Activated CD8-positive, alpha-beta memory T cell treated with anti-CD3 and anti-CD28 coated beads, Interleukin-2, amount 50 U/mL, for 1 hour (primary cell): ENCODE results near the gene SCN8A.
"Not testable (repeated sequence)": the region's sequence is repeated elsewhere in the genome, so short reads cannot be mapped to it uniquely, and the experiment has no call there.

Experiments used
- DNase-seq: peaks from one replicate; pipeline ENCODE4 v3.0.0-alpha.2; 2020; ENCODE audit errors: extremely low read depth

SCN8A gene

GRCh38 chr12:51622564-51622963, 31.5 kb downstream of the SCN8A start:
- no peak for DNase-seq

GRCh38 chr12:51625370-51625769, 34.3 kb downstream of the SCN8A start:
- no peak for DNase-seq

GRCh38 chr12:51626115-51626514, 35.1 kb downstream of the SCN8A start:
- DNase-seq: no peak

- no peak for DNase-seq
Measured at GRCh38 chr12:51626629-51627028, 35.6 kb downstream of the SCN8A start.

GRCh38 chr12:51630256-51630880, 39.3 kb downstream of the SCN8A start:
- DNase-seq: no peak

- no peak for DNase-seq
Measured at GRCh38 chr12:51630986-51631385, 40.0 kb downstream of the SCN8A start.

GRCh38 chr12:51631591-51631990, 40.6 kb downstream of the SCN8A start:
- DNase-seq: no peak

- DNase-seq: no peak
Measured at GRCh38 chr12:51632623-51633022, 41.6 kb downstream of the SCN8A start.

GRCh38 chr12:51635346-51635745, 44.3 kb downstream of the SCN8A start:
- no peak for DNase-seq

- DNase-seq: no peak
Measured at GRCh38 chr12:51636581-51636980, 45.5 kb downstream of the SCN8A start.

GRCh38 chr12:51636986-51637385, 46.0 kb downstream of the SCN8A start:
- no peak for DNase-seq

- DNase-seq: no peak
Measured at GRCh38 chr12:51639361-51639760, 48.3 kb downstream of the SCN8A start.

- no peak for DNase-seq
Measured at GRCh38 chr12:51642286-51642685, 51.3 kb downstream of the SCN8A start.

- DNase-seq: no peak
Measured at GRCh38 chr12:51643951-51644350, 52.9 kb downstream of the SCN8A start.

GRCh38 chr12:51644691-51645090, 53.7 kb downstream of the SCN8A start:
- not testable (repeated sequence) for DNase-seq

- DNase-seq: no peak
Measured at GRCh38 chr12:51645961-51646360, 54.9 kb downstream of the SCN8A start.

- no peak for DNase-seq
Measured at GRCh38 chr12:51647647-51648046, 56.6 kb downstream of the SCN8A start.

GRCh38 chr12:51653431-51653830, 62.4 kb downstream of the SCN8A start:
- DNase-seq: no peak

- no peak for DNase-seq
Measured at GRCh38 chr12:51661199-51661598, 70.2 kb downstream of the SCN8A start.

- DNase-seq: no peak
Measured at GRCh38 chr12:51661836-51662235, 70.8 kb downstream of the SCN8A start.

GRCh38 chr12:51662728-51663154, 71.7 kb downstream of the SCN8A start:
- no peak for DNase-seq

- no peak for DNase-seq
Measured at GRCh38 chr12:51663390-51663789, 72.4 kb downstream of the SCN8A start.

GRCh38 chr12:51666696-51667095, 75.7 kb downstream of the SCN8A start:
- no peak for DNase-seq

GRCh38 chr12:51667269-51667668, 76.2 kb downstream of the SCN8A start:
- no peak for DNase-seq
